NCI-H1048 (cell line): ENCODE data around the gene ZNF785.
"Not testable (repeated sequence)": the region's sequence is repeated elsewhere in the genome, so short reads cannot be mapped to it uniquely, and the experiment has no call there.

Experiments
- DNase-seq: peaks from one replicate; lab custom pipeline; 2025; lab: John Stamatoyannopoulos, UW

ZNF785 gene

GRCh38 chr16:30565984-30566383 is 19.5 kb downstream of the ZNF785 start:
- DNase-seq: no peak

- no peak for DNase-seq
Observed at GRCh38 chr16:30565526-30565925, 20.0 kb downstream of the ZNF785 start.

GRCh38 chr16:30562021-30562420 is 23.5 kb downstream of the ZNF785 start:
- DNase-seq: no peak

GRCh38 chr16:30561089-30561816 is 24.2 kb downstream of the ZNF785 start:
- no peak for DNase-seq

GRCh38 chr16:30559690-30560089 is 25.8 kb downstream of the ZNF785 start:
- no peak for DNase-seq

GRCh38 chr16:30558789-30559377 is 26.6 kb downstream of the ZNF785 start:
- no peak for DNase-seq

GRCh38 chr16:30557957-30558788 is 27.3 kb downstream of the ZNF785 start, which contains the start of gene ZNF764:
TSS of gene ZNF764 (minus strand) at chr16:30558374. CDS start at chr16:30558182, 192 bp downstream.
- DNase-seq: peak; percentile 82

GRCh38 chr16:30557707-30557956 is 27.9 kb downstream of the ZNF785 start:
- no peak for DNase-seq

- DNase-seq: no peak
Observed at GRCh38 chr16:30556125-30556473, 29.4 kb downstream of the ZNF785 start.

GRCh38 chr16:30555315-30556124 is 30.0 kb downstream of the ZNF785 start:
- no peak for DNase-seq

- no peak for DNase-seq
Observed at GRCh38 chr16:30554557-30555314, 30.8 kb downstream of the ZNF785 start.

- DNase-seq: no peak
Observed at GRCh38 chr16:30553393-30553899, 32.1 kb downstream of the ZNF785 start.

GRCh38 chr16:30552956-30553355 is 32.5 kb downstream of the ZNF785 start:
- no peak for DNase-seq

GRCh38 chr16:30551781-30552180 is 33.7 kb downstream of the ZNF785 start:
- no peak for DNase-seq

GRCh38 chr16:30548416-30549253 is 36.9 kb downstream of the ZNF785 start:
- DNase-seq: no peak

GRCh38 chr16:30546115-30546514 is 39.4 kb downstream of the ZNF785 start:
- DNase-seq: no peak

GRCh38 chr16:30543067-30543466 is 42.4 kb downstream of the ZNF785 start:
- no peak for DNase-seq

- no peak for DNase-seq
Observed at GRCh38 chr16:30541502-30542329, 43.8 kb downstream of the ZNF785 start.

GRCh38 chr16:30540916-30541464 is 44.5 kb downstream of the ZNF785 start:
- DNase-seq: not testable (repeated sequence)
